HepG2 (cell line): Measurements from ENCODE around the gene RAC2. TPM values are rescaled to one million over a fixed set of nuclear protein-coding genes. Genes with fewer than 3 reads are reported as not detected.

Source experiments
- ATAC-seq: fragments of 200-7000 bp; cut with Tn5 transposase; 3 replicates; pipeline ENCODE4 v1.9.1; 2020; ENCODE audit warnings: mild to moderate bottlenecking, moderate library complexity
- BruUV-seq: library from RNA; stranded (reverse); fragments of 400-500 nt; replicated peaks from 2 replicates; lab custom pipeline; 2021; lab: Mats Ljungman, UMichigan
- CTCF ChIA-PET: fragments of 300-600 bp; formaldehyde crosslinking; extraction: SDS; loops from one replicate; lab custom pipeline; 2021; ENCODE audit warnings: low total read pairs, inconsistent platforms, low intra/inter-chr PET ratio; lab: Yijun Ruan, JAX
- POLR2A ChIA-PET: fragments of 350-600 bp; sonication (Branson Sonifier 250); formaldehyde crosslinking; loops from one replicate; lab custom pipeline; 2020; ENCODE audit warnings: antibody characterized with exemption, inconsistent platforms; lab: Yijun Ruan, JAX
- DNase-seq: peaks from one replicate; pipeline ENCODE4 v3.0.0-alpha.2; 2015; ENCODE audit warnings: low spot score
- FAIRE-seq: peaks from 3 replicates; lab custom pipeline; 2011; peaks lifted over from hg19 to GRCh38; lab: Jason Lieb, UNC
- H2AFZ ChIP-seq: one replicate; pipeline ENCODE4 v1.6.1; 2011; ENCODE audit warnings: low read length, inconsistent platforms
- H3K27ac ChIP-seq: fragments of 300-600 bp; 3 replicates; pipeline ENCODE4 v1.8.0; 2011; ENCODE audit warnings: mixed run types, mild to moderate bottlenecking, mixed read lengths, low read length, inconsistent platforms; ENCODE audit not compliant: insufficient read depth; ENCODE audit errors: extremely low read length
- H3K27me3 ChIP-seq, 2 experiments: fragments of 200-600 bp in 1 of 2; 2 replicates in 1 of 2; 3 replicates in 1 of 2; pipeline versions ENCODE4 v1.6.0 to v1.8.0; 2011; ENCODE audit warnings: low read length in 2 of 2, mild to moderate bottlenecking in 2 of 2, moderate library complexity in 2 of 2, inconsistent platforms in 1 of 2; ENCODE audit not compliant: insufficient read depth in 2 of 2, control insufficient read depth in 1 of 2
- H3K36me3 ChIP-seq, 2 experiments: fragments of 200-600 bp in 1 of 2; replicated peaks in 1 of 2; 2 replicates in 1 of 2; 3 replicates in 1 of 2; pipeline versions ENCODE4 v1.5.1 to v1.8.0; 2011; ENCODE audit warnings: low read length in 2 of 2, inconsistent platforms in 1 of 2; ENCODE audit not compliant: insufficient read depth in 2 of 2, control insufficient read depth in 1 of 2
- H3K4me1 ChIP-seq: 2 replicates; pipeline ENCODE4 v1.5.1; 2012; ENCODE audit warnings: low read length, inconsistent platforms; ENCODE audit not compliant: insufficient read depth
- H3K4me2 ChIP-seq: 2 replicates; pipeline ENCODE4 v1.6.0; 2011; ENCODE audit warnings: low read depth, low read length, inconsistent platforms
- H3K4me3 ChIP-seq, 3 experiments: fragments of 200-600 bp in 1 of 3; sonication (generic), shearing (Covaris generic) in 1 of 3; replicated peaks in 1 of 3; 2 replicates each; pipeline ENCODE4 v1.5.1; 2011 to 2016; ENCODE audit warnings: low read length in 3 of 3, inconsistent platforms in 2 of 3, low read depth in 2 of 3, mild to moderate bottlenecking in 2 of 3, control low read depth in 1 of 3, mixed read lengths in 1 of 3; ENCODE audit not compliant: insufficient read depth in 1 of 3
- H3K79me2 ChIP-seq: one replicate; pipeline ENCODE4 v1.6.1; 2011; ENCODE audit warnings: low read length, inconsistent platforms; ENCODE audit not compliant: insufficient read depth
- H3K9ac ChIP-seq: 2 replicates; pipeline ENCODE4 v1.6.0; 2011; ENCODE audit warnings: mild to moderate bottlenecking, low read depth, low read length, inconsistent platforms; ENCODE audit not compliant: insufficient read depth
- H3K9me3 ChIP-seq: 2 replicates; pipeline ENCODE4 v1.5.1; 2012; ENCODE audit warnings: mild to moderate bottlenecking, low read length
- H4K20me1 ChIP-seq: 2 replicates; pipeline ENCODE4 v1.6.0; 2011; ENCODE audit warnings: inconsistent platforms, mild to moderate bottlenecking, low read length, moderate library complexity; ENCODE audit not compliant: insufficient read depth
- ARNTL ChIP-seq: sonication (generic); formaldehyde crosslinking; IDR thresholded peaks from 2 replicates; pipeline ENCODE4 v1.4.0; 2020; ENCODE audit warnings: mild to moderate bottlenecking, missing genetic modification reagents
- HINFP ChIP-seq: sonication (generic); formaldehyde crosslinking; IDR thresholded peaks from 2 replicates; pipeline ENCODE4 v1.4.0; 2020; ENCODE audit warnings: low read depth, mild to moderate bottlenecking, missing genetic modification reagents
- POLR2AphosphoS2 ChIP-seq: IDR thresholded peaks from 2 replicates; pipeline ENCODE4 v1.6.1; 2011; ENCODE audit warnings: low read depth, low read length, improper control_type of control experiment
- POLR2G ChIP-seq: fragments of 200-400 bp; formaldehyde crosslinking; IDR thresholded peaks from 2 replicates; pipeline ENCODE4 v1.6.1; 2018; ENCODE audit warnings: mild to moderate bottlenecking, low read depth, low read length, moderate library complexity
- PTBP1 ChIP-seq: fragments of 200-400 bp; formaldehyde crosslinking; IDR thresholded peaks from 2 replicates; pipeline ENCODE4 v1.6.1; 2018; ENCODE audit warnings: low read length, low read depth; ENCODE audit not compliant: poor library complexity, severe bottlenecking
- RFXAP ChIP-seq: sonication (generic); formaldehyde crosslinking; IDR thresholded peaks from 2 replicates; pipeline ENCODE4 v1.4.0; 2020; ENCODE audit warnings: missing genetic modification reagents, borderline replicate concordance
- TP53 ChIP-seq: sonication (generic); formaldehyde crosslinking; conservative IDR thresholded peaks from 2 replicates; pipeline ENCODE4 v1.4.0; 2020; ENCODE audit warnings: missing genetic modification reagents
- U2AF2 ChIP-seq: fragments of 200-400 bp; formaldehyde crosslinking; IDR thresholded peaks from 2 replicates; pipeline ENCODE4 v1.6.1; 2017; ENCODE audit warnings: low read depth, mild to moderate bottlenecking, low read length
- ZC3H13 ChIP-seq: sonication (generic); formaldehyde crosslinking; IDR thresholded peaks from 2 replicates; pipeline ENCODE4 v1.8.1; 2023; ENCODE audit warnings: mild to moderate bottlenecking, missing genetic modification reagents, moderate library complexity
- ZNF235 ChIP-seq: sonication (generic); formaldehyde crosslinking; IDR thresholded peaks from 2 replicates; pipeline ENCODE4 v1.8.1; 2023; ENCODE audit warnings: mild to moderate bottlenecking, missing genetic modification reagents, borderline replicate concordance
- ZNF670 ChIP-seq: sonication (generic); formaldehyde crosslinking; IDR thresholded peaks from 2 replicates; pipeline ENCODE4 v1.8.0; 2022; ENCODE audit warnings: mild to moderate bottlenecking, missing genetic modification reagents, borderline replicate concordance
- WGBS: methylation state at CpG from one replicate; pipeline ENCODE4 v1.1.6; 2017; ENCODE audit warnings: low lambda C conversion rate; 5-methylcytosine and 5-hydroxymethylcytosine counted together
- in situ Hi-C: cut with HindIII; loops from 2 replicates; pipeline ENCODE4 v1.10.0; 2017; ENCODE audit warnings: low pct_unique_long_range_greater_than_20kb; ENCODE audit not compliant: extremely low pct_ligation_motif_present
- intact Hi-C: fragments of 100-400 bp; cut with micrococcal nuclease; formaldehyde crosslinking; loops from one replicate; pipeline ENCODE4 v1.10.0; 2022; ENCODE audit not compliant: unreplicated experiment
- polyA plus RNA-seq, 8 experiments: library from polyadenylated mRNA; depleted of rRNA in 3 of 8; stranded (reverse) in 7 of 8; unstranded in 1 of 8; fragments of >200 nt; fragmentation: Illumina TruSeq in 4 of 8; extraction: Trizol in 4 of 8; gene quantifications; 2 replicates each; pipeline versions ENCODE4 v1.2.1 to v1.2.3, GENCODE V29; 2011 to 2016; ENCODE audit warnings: low read depth in 4 of 8, missing spikeins in 1 of 8, mixed read lengths in 1 of 8; ENCODE audit not compliant: insufficient read depth in 1 of 8
- total RNA-seq, 5 experiments: library from RNA; depleted of rRNA; stranded (reverse); fragments of >200 nt; fragmentation: Illumina TruSeq; extraction: Trizol; gene quantifications; 2 replicates each; pipeline ENCODE4 v1.2.3, GENCODE V29; 2016; ENCODE audit warnings: low read depth in 1 of 5
- TF ChIP-seq, protein P1 (sequence below): sonication (generic); formaldehyde crosslinking; IDR thresholded peaks from 2 replicates; pipeline ENCODE4 v1.4.0; 2020; ENCODE audit warnings: missing genetic modification reagents
- TF ChIP-seq, protein P2 (sequence below): sonication (generic); formaldehyde crosslinking; IDR thresholded peaks from 2 replicates; pipeline ENCODE4 v1.5.0; 2020; ENCODE audit warnings: missing genetic modification reagents
- TF ChIP-seq, protein P3 (sequence below), 2 experiments: sonication (generic) in 1 of 2; formaldehyde crosslinking in 1 of 2; IDR thresholded peaks; 2 replicates each; pipeline versions ENCODE4 v1.4.0 to v1.6.1; 2018 to 2020; ENCODE audit warnings: missing genetic modification reagents in 2 of 2, borderline replicate concordance in 1 of 2, low read depth in 1 of 2, mild to moderate bottlenecking in 1 of 2, missing biosample characterization in 1 of 2

RAC2 gene
- total and polyA plus RNA-seq, 2 of the 13 experiments (the other 11 are each of a cell fraction or from before 2014, with no cell fraction given), result 0.73 TPM; not detected in 1

- TF ChIP-seq PTBP1 (no peak), ARNTL (CRISPR knock-in tag) (no peak), TP53 (CRISPR knock-in tag) (no peak), HINFP (CRISPR knock-in tag) (0 out of 2 replicates have a peak, but pooled peaks have one; percentile 67)
Observed at GRCh38 chr22:37260901-37261336, 16.9 kb upstream of the RAC2 start (continued).

DNA sequence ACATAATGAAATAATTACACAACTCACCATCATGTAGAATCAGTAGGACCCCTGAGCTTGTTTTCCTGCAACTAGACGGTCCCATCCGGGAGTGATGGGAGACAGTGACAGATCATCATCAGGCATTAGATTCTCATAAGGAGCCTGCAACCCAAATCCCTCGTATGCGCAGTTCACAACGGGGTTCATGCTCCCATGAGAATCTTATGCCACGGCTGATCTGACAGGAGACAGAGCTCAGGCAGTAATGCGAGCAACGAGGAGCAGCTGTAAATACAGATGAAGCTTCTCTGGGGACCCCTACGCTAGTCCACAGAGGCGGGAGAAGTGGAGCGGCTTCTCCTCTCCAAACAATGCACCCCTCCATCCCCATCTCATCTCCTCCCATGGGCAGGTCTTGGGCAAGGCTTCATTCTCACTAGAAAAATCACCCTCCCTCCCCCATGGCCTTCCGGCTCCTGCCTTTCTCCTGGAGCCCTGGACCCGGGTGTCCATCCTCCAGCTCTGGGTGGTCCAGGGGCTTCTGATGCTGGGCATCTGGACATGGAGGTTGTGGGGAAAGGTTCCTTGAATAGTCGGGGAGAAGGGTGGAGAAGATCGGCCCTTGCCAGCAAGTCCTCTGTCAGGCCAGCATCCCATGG lies 16.2 kb upstream of the RAC2 start:
- WGBS, result 54% methylated on average over 11 of the region's 15 CpGs
- H4K20me1 ChIP-seq, result no peaks in the 10 kb centered on the region
- DNase-seq (no peak), FAIRE-seq (no peak), ATAC-seq (no peak)
- H3K36me3 ChIP-seq, result no peaks in the 10 kb centered on the region
- ChIA-PET CTCF (interaction anchor here (1.3 to 2.5 kb wide), 4 partner anchors 63 to 274 kb away, joined by 5 to 10 read pairs (median 6); no protein-coding TSS in a partner anchor), POLR2A (no interaction called here)
- H3K4me2 ChIP-seq, result no peak overlapping the region
- H3K27me3 ChIP-seq, result peaks cover 0 to 19% of the 10 kb centered on the region in 2 experiments; a peak in 3 of 5 replicates
- no peak overlapping the region for H3K9ac ChIP-seq
- H2AFZ ChIP-seq, result no peak overlapping the region
- H3K27ac ChIP-seq, result no peak overlapping the region
- no peaks in the 10 kb centered on the region for H3K4me1 ChIP-seq
- no peak overlapping the region for H3K4me3 ChIP-seq
- intact Hi-C loops (loop anchor here (5.0 kb wide), 1 partner anchor 58 kb away; no protein-coding TSS in a partner anchor), in situ Hi-C loops (no loop called here)
- no TSS peak for BruUV-seq
- no peaks in the 10 kb centered on the region for H3K79me2 ChIP-seq
- peaks cover 9% of the 10 kb centered on the region for H3K9me3 ChIP-seq
- no peak for TF ChIP-seq POLR2G
- TF ChIP-seq, protein P1, sequence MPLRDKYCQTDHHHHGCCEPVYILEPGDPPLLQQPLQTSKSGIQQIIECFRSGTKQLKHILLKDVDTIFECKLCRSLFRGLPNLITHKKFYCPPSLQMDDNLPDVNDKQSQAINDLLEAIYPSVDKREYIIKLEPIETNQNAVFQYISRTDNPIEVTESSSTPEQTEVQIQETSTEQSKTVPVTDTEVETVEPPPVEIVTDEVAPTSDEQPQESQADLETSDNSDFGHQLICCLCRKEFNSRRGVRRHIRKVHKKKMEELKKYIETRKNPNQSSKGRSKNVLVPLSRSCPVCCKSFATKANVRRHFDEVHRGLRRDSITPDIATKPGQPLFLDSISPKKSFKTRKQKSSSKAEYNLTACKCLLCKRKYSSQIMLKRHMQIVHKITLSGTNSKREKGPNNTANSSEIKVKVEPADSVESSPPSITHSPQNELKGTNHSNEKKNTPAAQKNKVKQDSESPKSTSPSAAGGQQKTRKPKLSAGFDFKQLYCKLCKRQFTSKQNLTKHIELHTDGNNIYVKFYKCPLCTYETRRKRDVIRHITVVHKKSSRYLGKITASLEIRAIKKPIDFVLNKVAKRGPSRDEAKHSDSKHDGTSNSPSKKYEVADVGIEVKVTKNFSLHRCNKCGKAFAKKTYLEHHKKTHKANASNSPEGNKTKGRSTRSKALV (CRISPR knock-in tag), result no peak
- no peak for TF ChIP-seq ZNF235 (CRISPR knock-in tag)
- no peak for TF ChIP-seq U2AF2
- no peak for TF ChIP-seq ZC3H13
- no peak for TF ChIP-seq ZNF670 (CRISPR knock-in tag)
- TF ChIP-seq RFXAP (CRISPR knock-in tag), result no peak
- TF ChIP-seq POLR2AphosphoS2, result no peak
- TF ChIP-seq, protein P2, sequence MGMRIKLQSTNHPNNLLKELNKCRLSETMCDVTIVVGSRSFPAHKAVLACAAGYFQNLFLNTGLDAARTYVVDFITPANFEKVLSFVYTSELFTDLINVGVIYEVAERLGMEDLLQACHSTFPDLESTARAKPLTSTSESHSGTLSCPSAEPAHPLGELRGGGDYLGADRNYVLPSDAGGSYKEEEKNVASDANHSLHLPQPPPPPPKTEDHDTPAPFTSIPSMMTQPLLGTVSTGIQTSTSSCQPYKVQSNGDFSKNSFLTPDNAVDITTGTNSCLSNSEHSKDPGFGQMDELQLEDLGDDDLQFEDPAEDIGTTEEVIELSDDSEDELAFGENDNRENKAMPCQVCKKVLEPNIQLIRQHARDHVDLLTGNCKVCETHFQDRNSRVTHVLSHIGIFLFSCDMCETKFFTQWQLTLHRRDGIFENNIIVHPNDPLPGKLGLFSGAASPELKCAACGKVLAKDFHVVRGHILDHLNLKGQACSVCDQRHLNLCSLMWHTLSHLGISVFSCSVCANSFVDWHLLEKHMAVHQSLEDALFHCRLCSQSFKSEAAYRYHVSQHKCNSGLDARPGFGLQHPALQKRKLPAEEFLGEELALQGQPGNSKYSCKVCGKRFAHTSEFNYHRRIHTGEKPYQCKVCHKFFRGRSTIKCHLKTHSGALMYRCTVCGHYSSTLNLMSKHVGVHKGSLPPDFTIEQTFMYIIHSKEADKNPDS (CRISPR knock-in tag), result no peak
- TF ChIP-seq, protein P3, sequence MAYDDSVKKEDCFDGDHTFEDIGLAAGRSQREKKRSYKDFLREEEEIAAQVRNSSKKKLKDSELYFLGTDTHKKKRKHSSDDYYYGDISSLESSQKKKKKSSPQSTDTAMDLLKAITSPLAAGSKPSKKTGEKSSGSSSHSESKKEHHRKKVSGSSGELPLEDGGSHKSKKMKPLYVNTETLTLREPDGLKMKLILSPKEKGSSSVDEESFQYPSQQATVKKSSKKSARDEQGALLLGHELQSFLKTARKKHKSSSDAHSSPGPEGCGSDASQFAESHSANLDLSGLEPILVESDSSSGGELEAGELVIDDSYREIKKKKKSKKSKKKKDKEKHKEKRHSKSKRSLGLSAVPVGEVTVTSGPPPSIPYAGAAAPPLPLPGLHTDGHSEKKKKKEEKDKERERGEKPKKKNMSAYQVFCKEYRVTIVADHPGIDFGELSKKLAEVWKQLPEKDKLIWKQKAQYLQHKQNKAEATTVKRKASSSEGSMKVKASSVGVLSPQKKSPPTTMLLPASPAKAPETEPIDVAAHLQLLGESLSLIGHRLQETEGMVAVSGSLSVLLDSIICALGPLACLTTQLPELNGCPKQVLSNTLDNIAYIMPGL (CRISPR knock-in tag; IDR thresholded peaks at IDR 0.05; ENCODE audit: borderline replicate concordance in 1 of 2, low read depth in 1 of 2), result no peak
